ENCODE data around the gene AADAT. TPM values are rescaled to one million over a fixed set of nuclear protein-coding genes. Genes with fewer than 3 reads are reported as not detected.

The AADAT gene
- total and polyA plus RNA-seq, 9 of the 15 experiments (the other 6 are each of a cell fraction or from before 2014, with no cell fraction given) = 0.06 to 0.07 TPM; not detected in 7

DNA sequence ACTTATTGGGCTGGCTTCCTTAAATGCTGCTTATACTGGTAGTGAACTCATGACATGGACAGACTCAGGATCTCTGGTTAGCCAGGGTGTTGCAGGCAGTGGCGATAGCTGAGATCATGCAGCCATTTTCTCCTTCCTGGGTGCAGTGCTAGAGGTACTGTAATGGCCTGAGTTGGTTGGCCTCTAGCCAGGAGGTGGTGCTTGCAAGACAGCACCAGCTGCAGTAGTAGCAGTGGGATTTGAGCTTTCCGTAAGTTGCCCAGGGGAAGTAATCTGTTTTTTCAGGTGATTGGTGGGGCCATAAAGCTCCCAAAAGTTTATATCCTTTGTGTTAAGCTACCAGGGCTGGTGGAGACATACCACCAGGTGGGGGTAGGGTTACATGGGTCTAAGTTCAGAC, 45.1 kb upstream of the AADAT start (continued):
- TF ChIP-seq, protein P1, sequence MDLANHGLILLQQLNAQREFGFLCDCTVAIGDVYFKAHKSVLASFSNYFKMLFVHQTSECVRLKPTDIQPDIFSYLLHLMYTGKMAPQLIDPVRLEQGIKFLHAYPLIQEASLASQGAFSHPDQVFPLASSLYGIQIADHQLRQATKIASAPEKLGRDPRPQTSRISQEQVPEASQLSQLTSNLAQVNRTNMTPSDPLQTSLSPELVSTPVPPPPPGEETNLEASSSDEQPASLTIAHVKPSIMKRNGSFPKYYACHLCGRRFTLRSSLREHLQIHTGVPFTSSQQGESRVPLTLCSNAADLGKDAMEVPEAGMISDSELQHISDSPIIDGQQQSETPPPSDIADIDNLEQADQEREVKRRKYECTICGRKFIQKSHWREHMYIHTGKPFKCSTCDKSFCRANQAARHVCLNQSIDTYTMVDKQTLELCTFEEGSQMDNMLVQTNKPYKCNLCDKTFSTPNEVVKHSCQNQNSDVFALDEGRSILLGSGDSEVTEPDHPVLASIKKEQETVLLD (IDR thresholded peaks at IDR 0.05) = no peak

DNA sequence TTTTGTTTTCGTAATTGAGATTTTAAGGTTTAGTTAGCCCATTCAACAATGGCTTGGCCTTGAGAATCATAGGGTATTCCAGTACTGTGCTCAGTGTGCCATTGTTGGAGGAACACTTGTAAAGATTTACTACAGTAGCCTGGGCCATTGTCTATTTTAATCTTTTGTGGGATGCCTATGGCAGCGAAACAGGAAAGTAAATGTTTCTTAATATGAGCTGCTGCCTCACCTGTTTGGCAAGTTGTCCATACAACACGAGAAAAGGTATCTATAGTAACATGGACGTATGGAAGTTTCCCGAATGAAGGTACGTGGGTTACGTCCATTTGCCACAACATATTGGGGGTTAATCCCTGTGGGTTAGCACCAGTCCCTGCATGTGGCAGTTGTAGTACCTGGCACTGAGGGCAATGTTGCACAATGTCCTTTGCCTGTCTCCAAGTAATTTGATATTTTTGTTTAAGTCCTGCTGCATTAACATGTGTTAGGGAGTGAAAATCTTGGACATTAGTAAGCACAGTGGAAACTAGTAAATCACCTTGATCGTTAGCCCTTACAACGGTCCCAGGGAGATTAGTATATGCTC, 38.6 kb upstream of the AADAT start:
- under 1% methylated on average over 9 of the region's 9 CpGs for WGBS (ENCODE audit: insufficient coverage, low coverage, missing lambda C conversion rate)
- POLR2A ChIA-PET = no interaction called here
- BruUV-seq (replicated peaks) = no TSS peak
- H3K4me3 ChIP-seq = no peak overlapping the region
- no peaks in the 10 kb centered on the region for H3K36me3 ChIP-seq (ENCODE audit: control insufficient read depth, insufficient read depth, low read length)
- no peak overlapping the region for H3K4me2 ChIP-seq (ENCODE audit: insufficient read depth, low read length)
- no peaks in the 10 kb centered on the region for H3K9me3 ChIP-seq (replicated peaks; ENCODE audit: control insufficient read depth, insufficient read depth, low read depth, low read length)
- no peak overlapping the region for H3K27ac ChIP-seq (ENCODE audit: extremely low read depth, low read depth, low read length)
- intact Hi-C loops (cut with micrococcal nuclease) = no loop called here
- no peak for DNase-seq (ENCODE audit: extremely low read depth in 1 of 4, low spot score in 3 of 4)
- no peaks in the 10 kb centered on the region for H3K9me1 ChIP-seq (ENCODE audit: control insufficient read depth, insufficient read depth, low read length)
- no peaks in the 10 kb centered on the region for H4K20me1 ChIP-seq (replicated peaks; ENCODE audit: control insufficient read depth, insufficient read depth, low read length)
- H3K79me2 ChIP-seq (ENCODE audit: control insufficient read depth, insufficient read depth, low read length) = no peaks in the 10 kb centered on the region
- no peaks in the 10 kb centered on the region for H3K27me3 ChIP-seq (ENCODE audit: control insufficient read depth in 2 of 2, insufficient read depth in 2 of 2, low read length in 2 of 2)
- no peaks in the 10 kb centered on the region for H3K4me1 ChIP-seq (replicated peaks in 1 of 2; ENCODE audit: control insufficient read depth in 2 of 2, insufficient read depth in 2 of 2, low read length in 2 of 2)
- no peak overlapping the region for H3K9ac ChIP-seq (ENCODE audit: insufficient read depth in 1 of 2, low read depth in 2 of 2, low read length in 2 of 2)
- CTCF ChIA-PET (ENCODE audit: low intra/inter-chr PET ratio) = no interaction called here
- in situ Hi-C loops (cut with MboI) = no loop called here
- FAIRE-seq = no peak
- no peak overlapping the region for H2AFZ ChIP-seq (ENCODE audit: low read depth, low read length)
- ATAC-seq = no peak
- TF ChIP-seq, protein P2, sequence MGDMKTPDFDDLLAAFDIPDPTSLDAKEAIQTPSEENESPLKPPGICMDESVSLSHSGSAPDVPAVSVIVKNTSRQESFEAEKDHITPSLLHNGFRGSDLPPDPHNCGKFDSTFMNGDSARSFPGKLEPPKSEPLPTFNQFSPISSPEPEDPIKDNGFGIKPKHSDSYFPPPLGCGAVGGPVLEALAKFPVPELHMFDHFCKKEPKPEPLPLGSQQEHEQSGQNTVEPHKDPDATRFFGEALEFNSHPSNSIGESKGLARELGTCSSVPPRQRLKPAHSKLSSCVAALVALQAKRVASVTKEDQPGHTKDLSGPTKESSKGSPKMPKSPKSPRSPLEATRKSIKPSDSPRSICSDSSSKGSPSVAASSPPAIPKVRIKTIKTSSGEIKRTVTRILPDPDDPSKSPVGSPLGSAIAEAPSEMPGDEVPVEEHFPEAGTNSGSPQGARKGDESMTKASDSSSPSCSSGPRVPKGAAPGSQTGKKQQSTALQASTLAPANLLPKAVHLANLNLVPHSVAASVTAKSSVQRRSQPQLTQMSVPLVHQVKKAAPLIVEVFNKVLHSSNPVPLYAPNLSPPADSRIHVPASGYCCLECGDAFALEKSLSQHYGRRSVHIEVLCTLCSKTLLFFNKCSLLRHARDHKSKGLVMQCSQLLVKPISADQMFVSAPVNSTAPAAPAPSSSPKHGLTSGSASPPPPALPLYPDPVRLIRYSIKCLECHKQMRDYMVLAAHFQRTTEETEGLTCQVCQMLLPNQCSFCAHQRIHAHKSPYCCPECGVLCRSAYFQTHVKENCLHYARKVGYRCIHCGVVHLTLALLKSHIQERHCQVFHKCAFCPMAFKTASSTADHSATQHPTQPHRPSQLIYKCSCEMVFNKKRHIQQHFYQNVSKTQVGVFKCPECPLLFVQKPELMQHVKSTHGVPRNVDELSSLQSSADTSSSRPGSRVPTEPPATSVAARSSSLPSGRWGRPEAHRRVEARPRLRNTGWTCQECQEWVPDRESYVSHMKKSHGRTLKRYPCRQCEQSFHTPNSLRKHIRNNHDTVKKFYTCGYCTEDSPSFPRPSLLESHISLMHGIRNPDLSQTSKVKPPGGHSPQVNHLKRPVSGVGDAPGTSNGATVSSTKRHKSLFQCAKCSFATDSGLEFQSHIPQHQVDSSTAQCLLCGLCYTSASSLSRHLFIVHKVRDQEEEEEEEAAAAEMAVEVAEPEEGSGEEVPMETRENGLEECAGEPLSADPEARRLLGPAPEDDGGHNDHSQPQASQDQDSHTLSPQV (IDR thresholded peaks at IDR 0.05) = no peak
- TF ChIP-seq SOX6 (IDR thresholded peaks at IDR 0.05) (no peak), ZNF165 (CRISPR knock-in tag; IDR thresholded peaks at IDR 0.05; ENCODE audit: borderline replicate concordance) (no peak), ZFPM2 (CRISPR knock-in tag; IDR thresholded peaks at IDR 0.05) (no peak), XRCC5 (IDR thresholded peaks at IDR 0.05; ENCODE audit: low read depth, low read length) (no peak), GABPB1 (CRISPR knock-in tag; IDR thresholded peaks at IDR 0.05) (no peak), RFX5 (IDR thresholded peaks at IDR 0.05; ENCODE audit: low read depth, low read length) (no peak)
- TF ChIP-seq, protein P3, sequence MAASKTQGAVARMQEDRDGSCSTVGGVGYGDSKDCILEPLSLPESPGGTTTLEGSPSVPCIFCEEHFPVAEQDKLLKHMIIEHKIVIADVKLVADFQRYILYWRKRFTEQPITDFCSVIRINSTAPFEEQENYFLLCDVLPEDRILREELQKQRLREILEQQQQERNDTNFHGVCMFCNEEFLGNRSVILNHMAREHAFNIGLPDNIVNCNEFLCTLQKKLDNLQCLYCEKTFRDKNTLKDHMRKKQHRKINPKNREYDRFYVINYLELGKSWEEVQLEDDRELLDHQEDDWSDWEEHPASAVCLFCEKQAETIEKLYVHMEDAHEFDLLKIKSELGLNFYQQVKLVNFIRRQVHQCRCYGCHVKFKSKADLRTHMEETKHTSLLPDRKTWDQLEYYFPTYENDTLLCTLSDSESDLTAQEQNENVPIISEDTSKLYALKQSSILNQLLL (CRISPR knock-in tag; IDR thresholded peaks at IDR 0.05; ENCODE audit: borderline replicate concordance) = no peak
- TF ChIP-seq, protein P4, sequence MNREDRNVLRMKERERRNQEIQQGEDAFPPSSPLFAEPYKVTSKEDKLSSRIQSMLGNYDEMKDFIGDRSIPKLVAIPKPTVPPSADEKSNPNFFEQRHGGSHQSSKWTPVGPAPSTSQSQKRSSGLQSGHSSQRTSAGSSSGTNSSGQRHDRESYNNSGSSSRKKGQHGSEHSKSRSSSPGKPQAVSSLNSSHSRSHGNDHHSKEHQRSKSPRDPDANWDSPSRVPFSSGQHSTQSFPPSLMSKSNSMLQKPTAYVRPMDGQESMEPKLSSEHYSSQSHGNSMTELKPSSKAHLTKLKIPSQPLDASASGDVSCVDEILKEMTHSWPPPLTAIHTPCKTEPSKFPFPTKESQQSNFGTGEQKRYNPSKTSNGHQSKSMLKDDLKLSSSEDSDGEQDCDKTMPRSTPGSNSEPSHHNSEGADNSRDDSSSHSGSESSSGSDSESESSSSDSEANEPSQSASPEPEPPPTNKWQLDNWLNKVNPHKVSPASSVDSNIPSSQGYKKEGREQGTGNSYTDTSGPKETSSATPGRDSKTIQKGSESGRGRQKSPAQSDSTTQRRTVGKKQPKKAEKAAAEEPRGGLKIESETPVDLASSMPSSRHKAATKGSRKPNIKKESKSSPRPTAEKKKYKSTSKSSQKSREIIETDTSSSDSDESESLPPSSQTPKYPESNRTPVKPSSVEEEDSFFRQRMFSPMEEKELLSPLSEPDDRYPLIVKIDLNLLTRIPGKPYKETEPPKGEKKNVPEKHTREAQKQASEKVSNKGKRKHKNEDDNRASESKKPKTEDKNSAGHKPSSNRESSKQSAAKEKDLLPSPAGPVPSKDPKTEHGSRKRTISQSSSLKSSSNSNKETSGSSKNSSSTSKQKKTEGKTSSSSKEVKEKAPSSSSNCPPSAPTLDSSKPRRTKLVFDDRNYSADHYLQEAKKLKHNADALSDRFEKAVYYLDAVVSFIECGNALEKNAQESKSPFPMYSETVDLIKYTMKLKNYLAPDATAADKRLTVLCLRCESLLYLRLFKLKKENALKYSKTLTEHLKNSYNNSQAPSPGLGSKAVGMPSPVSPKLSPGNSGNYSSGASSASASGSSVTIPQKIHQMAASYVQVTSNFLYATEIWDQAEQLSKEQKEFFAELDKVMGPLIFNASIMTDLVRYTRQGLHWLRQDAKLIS (CRISPR knock-in tag; IDR thresholded peaks at IDR 0.05) = no peak

All from K562 (cell line).